GM18868 (cell line): ENCODE results near the gene DRD4.

Experiments
- ATAC-seq: cut with Tn5 transposase; IDR thresholded peaks from one replicate; pipeline ENCODE4 v1.9.1; 2021; ENCODE audit warnings: mild to moderate bottlenecking, moderate library complexity; ENCODE audit not compliant: unreplicated experiment

The DRD4 gene

GRCh38 chr11:609341-609811 lies 27.7 kb upstream of the DRD4 start:
- no peak for ATAC-seq

- ATAC-seq: no peak
Observed at GRCh38 chr11:610146-610801, 26.8 kb upstream of the DRD4 start.

GRCh38 chr11:611001-611996 lies 25.8 kb upstream of the DRD4 start:
- no peak for ATAC-seq

- no peak for ATAC-seq
Observed at GRCh38 chr11:612201-612960, 24.7 kb upstream of the DRD4 start.

- ATAC-seq: no peak
Observed at GRCh38 chr11:612961-613300, 24.1 kb upstream of the DRD4 start.

- no peak for ATAC-seq
Observed at GRCh38 chr11:613369-613968, 23.6 kb upstream of the DRD4 start.

GRCh38 chr11:614021-614622 lies 22.9 kb upstream of the DRD4 start:
- ATAC-seq: no peak

- no peak for ATAC-seq
Observed at GRCh38 chr11:614623-615503, 22.2 kb upstream of the DRD4 start.

GRCh38 chr11:615504-616319 lies 21.4 kb upstream of the DRD4 start, which contains the start of gene IRF7:
IRF7 (minus strand) TSS chr11:615950; CDS start chr11:615364, 586 bp downstream.
- ATAC-seq: peak; percentile 87

GRCh38 chr11:616320-617198 lies 20.5 kb upstream of the DRD4 start:
- ATAC-seq: no peak

GRCh38 chr11:617199-617911 lies 19.7 kb upstream of the DRD4 start:
- ATAC-seq: no peak

GRCh38 chr11:617912-618682 lies 19.0 kb upstream of the DRD4 start:
- no peak for ATAC-seq

GRCh38 chr11:618856-619627 lies 18.0 kb upstream of the DRD4 start:
- ATAC-seq: no peak

- ATAC-seq: no peak
Observed at GRCh38 chr11:619628-620050, 17.4 kb upstream of the DRD4 start.

GRCh38 chr11:620201-620600 lies 16.9 kb upstream of the DRD4 start:
- ATAC-seq: no peak
